Cardiac fibroblast (primary cell): ENCODE measurements around the gene GPR17.

ENCODE experiments used
- DNase-seq, 2 donors: peaks; one replicate each; pipeline versions ENCODE4 v3.0.0 to v3.0.0-alpha.2; 2010; ENCODE audit warnings: low read depth in 2 of 2
- H3K4me3 ChIP-seq, 2 donors: replicated peaks in 1 of 2; 1 replicate in 1 of 2; 2 replicates in 1 of 2; pipeline ENCODE4 v1.5.1; 2011; ENCODE audit warnings: low read depth in 2 of 2, low read length in 2 of 2, mild to moderate bottlenecking in 2 of 2, moderate library complexity in 1 of 2
- CTCF ChIP-seq: IDR thresholded peaks from one replicate; pipeline ENCODE4 v1.5.1; 2011; ENCODE audit warnings: low read depth, mild to moderate bottlenecking, low read length, inconsistent platforms

GPR17 gene

DNA sequence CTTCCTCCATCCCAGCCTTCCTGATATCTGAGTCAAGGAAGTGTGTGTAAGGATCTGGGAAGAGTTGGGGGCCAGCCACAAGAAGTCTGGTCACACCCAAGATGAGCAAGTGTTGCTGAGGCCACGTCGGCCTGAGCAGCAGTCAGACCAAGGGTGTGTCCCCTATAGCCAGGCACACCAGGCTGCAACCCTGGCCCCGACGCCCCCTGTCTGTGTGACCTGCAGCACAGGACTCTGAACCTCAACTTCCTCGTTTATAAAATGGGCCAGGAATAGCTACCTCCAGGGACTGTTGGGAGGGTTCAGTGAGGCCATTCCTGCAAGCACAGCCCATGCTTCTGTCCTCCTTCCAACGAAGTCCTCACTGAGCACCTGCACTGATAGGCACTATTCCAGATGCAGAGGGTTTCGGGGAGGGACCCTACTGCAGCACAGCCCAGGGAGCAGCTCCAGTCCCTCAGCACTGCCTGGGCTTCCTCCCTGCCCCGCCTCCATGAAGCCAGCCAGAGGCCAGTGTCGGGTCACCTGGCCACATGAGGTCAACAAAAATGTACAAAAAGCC, 16.1 kb downstream of the GPR17 start:
- TF ChIP-seq CTCF, result no peak
- no peak overlapping the region for H3K4me3 ChIP-seq
- DNase-seq, result peak; percentile 24 to 54

GRCh38 chr2:127662937-127663565, 17.1 kb downstream of the GPR17 start:
- DNase-seq, result no peak
- no peak for TF ChIP-seq CTCF
- H3K4me3 ChIP-seq, result no peak overlapping the region

GRCh38 chr2:127663566-127664064, 17.7 kb downstream of the GPR17 start:
- no peak for TF ChIP-seq CTCF

GRCh38 chr2:127664065-127664894, 18.3 kb downstream of the GPR17 start:
- H3K4me3 ChIP-seq, result no peak overlapping the region
- no peak for TF ChIP-seq CTCF
- DNase-seq, result no peak

More at GRCh38 chr2:127663566-127664064, 17.7 kb downstream of the GPR17 start:
- H3K4me3 ChIP-seq, result no peak overlapping the region
- no peak for DNase-seq

- H3K4me3 ChIP-seq, result no peak overlapping the region
- no peak for DNase-seq
- no peak for TF ChIP-seq CTCF
These were observed 18.9 kb downstream of the GPR17 start for GRCh38 chr2:127664895-127665225.

DNA sequence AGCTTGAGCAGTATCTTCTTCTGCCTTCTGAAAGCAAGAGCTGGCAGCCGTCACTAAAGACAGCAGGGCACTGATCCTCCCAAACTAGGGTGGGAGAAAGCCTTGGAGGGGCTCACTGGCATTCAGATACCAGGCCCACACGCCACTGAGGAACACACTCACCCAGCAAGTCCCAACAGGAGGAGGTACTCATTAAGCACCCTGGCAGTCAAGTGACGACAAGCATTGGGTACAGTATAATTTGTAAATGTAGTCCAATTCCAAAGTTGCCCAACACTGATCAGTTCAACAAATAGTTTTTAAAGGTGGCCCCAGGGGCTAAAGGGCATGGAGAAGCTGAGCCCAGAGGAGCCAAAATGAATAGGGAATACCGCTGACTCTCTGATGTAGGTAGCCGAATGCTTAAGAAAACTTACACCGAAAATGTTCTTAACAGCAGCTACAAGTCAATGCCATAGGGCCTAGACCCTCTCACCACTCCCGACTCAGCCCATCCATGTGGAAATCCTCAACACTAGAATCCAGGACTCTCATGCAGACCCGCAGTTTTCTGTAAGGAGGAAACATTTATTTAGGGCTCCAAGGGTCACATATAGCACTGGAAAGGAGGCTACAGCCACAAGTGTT, 19.4 kb downstream of the GPR17 start:
- no peak for DNase-seq
- no peak overlapping the region for H3K4me3 ChIP-seq
- no peak for TF ChIP-seq CTCF
